Measurements from ENCODE around the gene TBK1.

Gene TBK1

GRCh38 chr12:64500394-64500793 is 48.5 kb downstream of the TBK1 start:
- no peak overlapping the region for H3K4me3 ChIP-seq (replicated peaks in 1 of 2; ENCODE audit: low read depth in 2 of 2, low read length in 2 of 2)
- TF ChIP-seq, protein P1, sequence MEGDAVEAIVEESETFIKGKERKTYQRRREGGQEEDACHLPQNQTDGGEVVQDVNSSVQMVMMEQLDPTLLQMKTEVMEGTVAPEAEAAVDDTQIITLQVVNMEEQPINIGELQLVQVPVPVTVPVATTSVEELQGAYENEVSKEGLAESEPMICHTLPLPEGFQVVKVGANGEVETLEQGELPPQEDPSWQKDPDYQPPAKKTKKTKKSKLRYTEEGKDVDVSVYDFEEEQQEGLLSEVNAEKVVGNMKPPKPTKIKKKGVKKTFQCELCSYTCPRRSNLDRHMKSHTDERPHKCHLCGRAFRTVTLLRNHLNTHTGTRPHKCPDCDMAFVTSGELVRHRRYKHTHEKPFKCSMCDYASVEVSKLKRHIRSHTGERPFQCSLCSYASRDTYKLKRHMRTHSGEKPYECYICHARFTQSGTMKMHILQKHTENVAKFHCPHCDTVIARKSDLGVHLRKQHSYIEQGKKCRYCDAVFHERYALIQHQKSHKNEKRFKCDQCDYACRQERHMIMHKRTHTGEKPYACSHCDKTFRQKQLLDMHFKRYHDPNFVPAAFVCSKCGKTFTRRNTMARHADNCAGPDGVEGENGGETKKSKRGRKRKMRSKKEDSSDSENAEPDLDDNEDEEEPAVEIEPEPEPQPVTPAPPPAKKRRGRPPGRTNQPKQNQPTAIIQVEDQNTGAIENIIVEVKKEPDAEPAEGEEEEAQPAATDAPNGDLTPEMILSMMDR (IDR thresholded peaks at IDR 0.05; ENCODE audit: low read depth, low read length) = no peak
- no peak for DNase-seq (ENCODE audit: low read depth in 2 of 2)

DNA sequence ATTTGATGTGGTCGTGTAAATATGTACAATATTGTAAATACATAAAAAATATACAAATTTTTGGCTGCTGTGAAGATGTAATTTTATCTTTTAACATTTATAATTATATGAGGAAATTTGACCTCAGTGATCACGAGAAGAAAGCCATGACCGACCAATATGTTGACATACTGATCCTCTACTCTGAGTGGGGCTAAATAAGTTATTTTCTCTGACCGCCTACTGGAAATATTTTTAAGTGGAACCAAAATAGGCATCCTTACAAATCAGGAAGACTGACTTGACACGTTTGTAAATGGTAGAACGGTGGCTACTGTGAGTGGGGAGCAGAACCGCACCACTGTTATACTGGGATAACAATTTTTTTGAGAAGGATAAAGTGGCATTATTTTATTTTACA is 49.6 kb downstream of the TBK1 start:
- TF ChIP-seq, protein P1 (IDR thresholded peaks at IDR 0.05; ENCODE audit: low read depth, low read length) = no peak
- no peak overlapping the region for H3K4me3 ChIP-seq (replicated peaks in 1 of 2; ENCODE audit: low read depth in 2 of 2, low read length in 2 of 2)
- no peak for DNase-seq (ENCODE audit: low read depth in 2 of 2)

DNA sequence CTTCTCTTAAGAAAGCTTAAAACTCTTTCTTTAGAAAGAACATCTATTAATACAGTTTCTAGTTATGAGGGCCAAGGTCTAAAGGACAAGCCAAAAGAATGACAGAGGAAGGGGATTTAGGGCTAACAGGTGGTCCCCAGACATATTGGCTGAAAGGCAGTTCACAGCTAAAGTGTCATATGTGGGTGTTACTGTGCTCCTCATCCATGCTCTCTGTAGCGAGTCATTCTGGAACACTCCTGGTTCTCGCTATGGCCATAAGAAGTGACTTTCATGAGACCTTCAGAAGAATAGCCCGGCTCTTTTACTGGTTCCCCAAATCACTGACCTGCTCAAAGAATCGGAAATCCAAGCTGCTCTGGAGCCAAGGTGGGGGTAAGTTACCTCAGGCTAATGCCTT is 55.0 kb downstream of the TBK1 start:
- no peak for DNase-seq (ENCODE audit: low read depth in 2 of 2)
- TF ChIP-seq, protein P1 (IDR thresholded peaks at IDR 0.05; ENCODE audit: low read depth, low read length) = no peak
- H3K4me3 ChIP-seq (replicated peaks in 1 of 2; ENCODE audit: low read depth in 2 of 2, low read length in 2 of 2) = no peak overlapping the region

DNA sequence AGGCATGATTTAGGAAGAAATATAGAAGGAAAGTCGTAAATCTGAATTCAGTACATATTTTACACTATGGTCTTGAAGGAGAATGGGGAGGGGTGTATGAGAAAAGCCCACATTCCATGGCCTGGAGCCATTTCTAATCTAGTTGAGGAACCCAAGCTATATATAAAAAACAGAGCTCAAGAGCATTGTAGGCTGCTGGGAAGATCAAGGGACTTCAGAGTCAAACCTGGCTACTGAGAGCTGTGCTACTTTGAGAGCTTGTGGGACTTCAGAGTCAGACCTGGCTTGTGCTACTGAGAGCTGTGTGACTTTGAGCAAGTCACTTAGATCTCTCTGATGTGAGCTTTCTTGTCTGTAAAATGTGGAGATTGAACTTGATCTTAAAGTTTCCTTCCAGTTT is 58.7 kb downstream of the TBK1 start:
- DNase-seq (ENCODE audit: low read depth in 2 of 2) = no peak
- no peak overlapping the region for H3K4me3 ChIP-seq (replicated peaks in 1 of 2; ENCODE audit: low read depth in 2 of 2, low read length in 2 of 2)
- TF ChIP-seq, protein P1 (IDR thresholded peaks at IDR 0.05; ENCODE audit: low read depth, low read length) = no peak

- no peak overlapping the region for H3K4me3 ChIP-seq (replicated peaks in 1 of 2; ENCODE audit: low read depth in 2 of 2, low read length in 2 of 2)
- TF ChIP-seq, protein P1 (IDR thresholded peaks at IDR 0.05; ENCODE audit: low read depth, low read length) = no peak
- DNase-seq (ENCODE audit: low read depth in 2 of 2) = no peak
These were observed 66.5 kb downstream of the TBK1 start for GRCh38 chr12:64518396-64518795.

DNA sequence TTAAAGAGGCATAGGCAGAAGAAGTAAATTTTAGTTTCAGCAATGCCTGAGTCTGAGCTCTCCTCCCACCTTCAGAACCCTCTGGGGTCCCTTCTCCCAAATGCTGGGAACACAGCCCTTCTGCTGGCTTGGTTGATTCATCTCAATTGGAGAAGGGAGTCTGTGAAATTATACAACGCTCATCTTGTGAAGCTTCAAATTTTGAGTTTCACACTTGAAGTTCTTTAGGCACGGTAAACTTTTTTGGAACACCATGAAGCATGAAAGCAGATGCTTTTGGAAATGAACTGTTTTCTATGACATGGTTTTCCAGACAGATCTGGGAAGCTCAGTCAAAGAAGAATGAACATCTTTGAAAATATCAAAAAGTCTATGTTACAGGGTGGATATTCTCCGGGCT is 69.9 kb downstream of the TBK1 start:
- TF ChIP-seq, protein P1 (IDR thresholded peaks at IDR 0.05; ENCODE audit: low read depth, low read length) = no peak
- no peak for DNase-seq (ENCODE audit: low read depth in 2 of 2)
- H3K4me3 ChIP-seq (replicated peaks in 1 of 2; ENCODE audit: low read depth in 2 of 2, low read length in 2 of 2) = no peak overlapping the region

DNA sequence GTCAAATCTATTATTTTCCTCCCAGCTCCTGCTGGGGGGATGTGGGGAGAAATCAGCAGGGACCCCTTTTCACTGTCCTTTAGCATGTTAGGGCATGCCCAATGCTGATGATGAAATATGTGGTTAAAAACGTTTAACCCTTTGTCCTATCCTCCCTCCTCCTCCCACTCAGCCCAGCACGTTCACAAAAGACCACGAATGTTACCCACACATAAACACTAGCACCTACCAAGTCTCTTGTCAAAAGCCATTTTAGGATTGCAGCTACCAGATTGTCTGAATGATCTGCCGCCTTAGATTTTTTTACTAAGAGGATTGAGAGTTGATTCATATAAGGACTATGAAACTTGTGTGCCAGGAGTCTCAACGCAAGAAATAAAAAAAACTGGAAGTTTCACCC is 70.4 kb downstream of the TBK1 start:
- DNase-seq (ENCODE audit: low read depth in 2 of 2) = peak; percentile 7 to 28
- H3K4me3 ChIP-seq (replicated peaks in 1 of 2; ENCODE audit: low read depth in 2 of 2, low read length in 2 of 2) = no peak overlapping the region
- TF ChIP-seq, protein P1 (IDR thresholded peaks at IDR 0.05; ENCODE audit: low read depth, low read length) = no peak
